ENCODE data around the gene PSMA5.

Gene PSMA5

DNA sequence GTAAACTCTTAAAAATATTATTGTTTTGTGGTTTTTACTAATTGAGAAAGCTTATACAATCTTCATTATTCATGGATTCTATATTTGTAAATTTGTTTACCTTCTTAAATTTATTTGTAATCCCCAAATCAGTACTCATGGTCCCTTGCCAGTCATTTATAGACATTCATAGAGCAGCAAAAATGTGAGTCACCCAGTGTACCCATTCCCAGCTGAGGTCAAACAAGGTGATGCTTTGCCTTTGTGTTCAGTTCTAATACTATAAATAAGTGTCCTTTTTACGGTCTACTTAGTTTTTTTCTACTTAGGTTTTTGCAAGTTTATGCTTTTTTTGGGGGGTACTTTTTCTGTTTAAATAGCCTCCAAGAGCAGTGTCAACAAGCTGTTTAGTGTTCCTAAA, 64.6 kb downstream of the PSMA5 start:
- no peak for DNase-seq

DNA sequence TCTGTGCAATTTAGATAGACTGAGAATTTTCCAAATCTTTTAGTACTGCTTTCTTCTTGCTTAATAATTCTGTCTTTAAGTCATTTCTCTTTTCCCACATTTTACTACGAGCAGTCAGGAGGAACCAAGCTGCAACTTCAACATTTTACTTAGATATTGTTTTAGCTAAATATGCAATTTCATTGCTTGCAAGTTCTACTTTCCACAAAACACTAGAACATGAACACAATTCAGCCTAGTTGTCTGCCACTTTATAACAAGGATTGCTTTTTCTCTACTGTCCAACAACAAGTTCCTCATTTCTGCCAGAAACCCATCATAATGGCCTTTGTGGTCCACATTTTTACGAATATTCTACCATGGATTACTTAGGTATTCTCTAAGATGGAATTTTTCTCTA, 65.2 kb downstream of the PSMA5 start:
- no peak for DNase-seq

DNA sequence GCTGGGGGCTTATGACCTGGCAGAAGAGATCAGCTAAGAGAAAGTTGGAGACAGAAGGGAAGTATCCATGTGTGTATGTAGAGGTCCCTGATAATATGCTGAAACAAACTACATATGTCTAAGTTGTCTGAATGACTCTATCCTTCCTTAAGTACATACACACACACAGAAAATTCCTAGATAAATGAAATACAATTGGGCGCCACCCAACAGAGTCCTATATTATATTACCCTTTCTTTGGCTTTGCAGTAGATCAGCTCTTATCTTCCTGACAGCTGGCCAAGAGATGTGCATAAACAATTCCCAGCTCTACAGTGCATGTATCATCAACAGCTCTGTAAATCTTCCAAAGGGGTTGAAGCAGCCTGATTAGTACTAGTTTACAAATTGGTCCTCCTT, 68.6 kb downstream of the PSMA5 start:
- no peak for DNase-seq

DNA sequence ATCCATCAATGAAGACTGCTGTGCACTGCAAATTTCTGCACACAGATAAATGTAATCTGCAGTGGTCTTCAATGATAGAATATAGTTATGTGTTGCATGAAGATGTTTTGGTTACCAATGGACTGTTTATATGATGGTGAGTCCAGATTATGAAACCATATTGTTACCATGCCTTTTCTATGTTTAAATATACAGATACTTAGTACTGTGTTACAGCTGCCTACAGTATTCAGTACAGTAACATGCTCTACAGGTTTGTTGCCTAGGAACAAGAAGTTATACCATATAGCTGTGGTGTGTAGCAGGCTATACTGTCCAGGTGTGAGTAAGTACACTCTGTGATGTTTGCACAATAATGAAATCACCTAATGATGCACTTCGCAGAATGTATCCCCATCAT, 69.3 kb downstream of the PSMA5 start:
- DNase-seq: no peak

DNA sequence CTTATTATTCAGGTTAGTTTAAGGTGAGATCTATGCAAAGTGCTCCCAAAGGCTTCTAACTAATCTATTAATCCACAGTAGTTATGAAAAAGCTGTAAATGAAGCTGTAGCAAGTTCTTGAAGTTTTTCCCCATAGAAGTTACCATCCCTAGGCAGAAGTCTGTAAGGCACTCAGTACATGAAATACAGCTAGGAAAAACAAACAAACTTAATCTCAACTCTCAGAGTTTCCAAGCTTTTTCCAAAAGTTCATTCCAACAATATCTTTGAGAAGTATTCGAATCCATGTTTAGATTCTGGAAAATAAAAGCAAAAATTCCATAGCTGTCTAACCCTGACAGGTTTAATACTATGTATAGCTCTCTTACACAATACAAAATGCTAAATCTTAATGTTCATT, 69.7 kb downstream of the PSMA5 start:
- no peak for DNase-seq

DNA sequence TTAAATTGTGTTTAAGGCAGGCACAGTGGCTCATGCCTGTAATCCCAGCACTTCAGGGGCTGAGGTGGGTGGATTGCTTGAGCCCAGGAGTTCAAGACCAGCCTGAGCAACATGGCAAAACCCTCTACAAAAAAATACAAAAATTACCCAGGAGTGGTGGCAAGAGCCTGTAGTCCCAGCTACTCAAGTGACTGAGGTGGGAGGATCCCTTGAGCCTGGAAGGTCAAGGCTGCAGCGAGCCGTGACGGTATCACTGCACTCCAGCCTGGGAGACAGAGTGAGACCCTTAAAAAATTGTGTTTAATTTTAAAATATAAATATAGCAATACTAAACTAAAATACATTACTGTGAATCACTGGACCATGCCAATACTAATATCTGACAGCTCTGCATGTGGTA, 71.3 kb downstream of the PSMA5 start:
- no peak for DNase-seq

DNA sequence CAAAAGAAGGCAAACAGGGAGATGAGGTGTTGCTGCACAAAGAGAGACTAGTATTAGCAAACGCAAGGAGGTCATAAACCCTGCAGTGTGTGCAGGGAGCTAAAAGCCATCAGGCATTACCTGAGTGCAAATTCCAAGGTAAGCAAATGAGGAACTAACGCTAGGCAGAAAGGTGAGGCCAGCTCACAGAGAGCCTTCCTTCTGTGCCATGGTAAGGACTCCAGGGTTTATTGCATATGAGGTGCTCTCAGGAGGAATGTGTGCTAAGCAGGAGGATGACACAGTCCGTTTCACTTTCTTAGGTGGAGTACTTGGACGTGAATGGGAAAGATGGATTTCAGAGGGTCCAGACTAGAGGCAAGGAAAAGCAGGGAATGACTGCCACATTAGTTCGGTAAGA, 74.8 kb downstream of the PSMA5 start:
- DNase-seq: no peak

- no peak for DNase-seq
Observed at GRCh38 chr1:109350655-109351054, 75.6 kb downstream of the PSMA5 start.

- no peak for DNase-seq
Observed at GRCh38 chr1:109350182-109350581, 76.1 kb downstream of the PSMA5 start.
